Neuronal stem cell (in vitro differentiated cells): ENCODE measurements around the gene LIMS4.
"Not testable (repeated sequence)": the region's sequence is repeated elsewhere in the genome, so short reads cannot be mapped to it uniquely, and the experiment has no call there.

ENCODE experiments used
- DNase-seq: peaks from one replicate; pipeline ENCODE4 v3.0.0-alpha.2; 2013; ENCODE audit warnings: low spot score
- H2AFZ ChIP-seq: one replicate; pipeline ENCODE4 v1.6.1; 2013; ENCODE audit warnings: mild to moderate bottlenecking, low read length, inconsistent platforms
- H2AK5ac ChIP-seq: 2 replicates; pipeline ENCODE4 v1.6.1; 2013; ENCODE audit warnings: low read depth, mild to moderate bottlenecking, inconsistent platforms, low read length, moderate library complexity, mixed read lengths
- H2BK120ac ChIP-seq: 2 replicates; pipeline ENCODE4 v1.6.1; 2013; ENCODE audit warnings: low read depth, mild to moderate bottlenecking, inconsistent platforms, low read length, moderate library complexity, mixed read lengths
- H2BK12ac ChIP-seq: one replicate; pipeline ENCODE4 v1.6.1; 2013; ENCODE audit warnings: low read length, inconsistent platforms
- H2BK15ac ChIP-seq: 2 replicates; pipeline ENCODE4 v1.6.1; 2013; ENCODE audit warnings: mild to moderate bottlenecking, low read length, inconsistent platforms, mixed read lengths
- H2BK5ac ChIP-seq: one replicate; pipeline ENCODE4 v1.6.1; 2013; ENCODE audit warnings: inconsistent platforms, mild to moderate bottlenecking, low read length, moderate library complexity
- H3K14ac ChIP-seq: one replicate; pipeline ENCODE4 v1.6.1; 2013; ENCODE audit warnings: low read length, inconsistent platforms
- H3K18ac ChIP-seq: 2 replicates; pipeline ENCODE4 v1.6.1; 2013; ENCODE audit warnings: low read length, inconsistent platforms
- H3K23ac ChIP-seq: 2 replicates; pipeline ENCODE4 v1.6.1; 2013; ENCODE audit warnings: low read depth, mild to moderate bottlenecking, mixed read lengths, low read length, inconsistent platforms; ENCODE audit not compliant: poor library complexity
- H3K27ac ChIP-seq: replicated peaks from 3 replicates; pipeline ENCODE4 v1.5.1; 2013; ENCODE audit warnings: low read length, inconsistent platforms
- H3K27me3 ChIP-seq, 3 experiments: 2 replicates each; pipeline ENCODE4 v1.6.1; 2013; ENCODE audit warnings: low read length in 3 of 3, mild to moderate bottlenecking in 2 of 3, inconsistent platforms in 1 of 3, low read depth in 1 of 3, mixed read lengths in 1 of 3, moderate library complexity in 1 of 3; ENCODE audit not compliant: control insufficient read depth in 3 of 3, insufficient read depth in 3 of 3
- H3K36me3 ChIP-seq, 2 donors: replicated peaks in 1 of 2; 2 replicates each; pipeline ENCODE4 v1.6.1; 2013; ENCODE audit warnings: low read length in 2 of 2; ENCODE audit not compliant: control insufficient read depth in 2 of 2, insufficient read depth in 2 of 2
- H3K4ac ChIP-seq: 2 replicates; pipeline ENCODE4 v1.6.1; 2013; ENCODE audit warnings: inconsistent platforms, mild to moderate bottlenecking, low read length, moderate library complexity
- H3K4me1 ChIP-seq, 2 donors: 1 replicate in 1 of 2; 2 replicates in 1 of 2; pipeline ENCODE4 v1.6.1; 2013; ENCODE audit warnings: low read length in 2 of 2, low read depth in 1 of 2; ENCODE audit not compliant: control insufficient read depth in 2 of 2, insufficient read depth in 1 of 2
- H3K4me2 ChIP-seq: one replicate; pipeline ENCODE4 v1.6.1; 2013; ENCODE audit warnings: mild to moderate bottlenecking, low read length, inconsistent platforms; ENCODE audit not compliant: insufficient read depth, poor library complexity, severe bottlenecking
- H3K4me3 ChIP-seq, 2 donors: 2 replicates each; pipeline ENCODE4 v1.5.1; 2013; ENCODE audit warnings: low read length in 2 of 2, mild to moderate bottlenecking in 2 of 2, inconsistent platforms in 1 of 2, moderate library complexity in 1 of 2
- H3K79me1 ChIP-seq: one replicate; pipeline ENCODE4 v1.6.1; 2013; ENCODE audit warnings: low read depth, mild to moderate bottlenecking, inconsistent platforms, low read length, moderate library complexity
- H3K9ac ChIP-seq: one replicate; pipeline ENCODE4 v1.6.1; 2013; ENCODE audit warnings: mild to moderate bottlenecking, low read depth, low read length, inconsistent platforms; ENCODE audit not compliant: poor library complexity
- H3K9me3 ChIP-seq, 2 donors: replicated peaks in 1 of 2; 2 replicates each; pipeline versions ENCODE3 to v1.6.1; 2013; ENCODE audit warnings: low read length in 2 of 2, mild to moderate bottlenecking in 2 of 2, inconsistent platforms in 1 of 2, low read depth in 1 of 2, mixed read lengths in 1 of 2, moderate library complexity in 1 of 2; ENCODE audit not compliant: control insufficient read depth in 2 of 2, insufficient read depth in 1 of 2
- H4K8ac ChIP-seq: one replicate; pipeline ENCODE4 v1.6.1; 2013; ENCODE audit warnings: low read depth, mild to moderate bottlenecking, inconsistent platforms, low read length, moderate library complexity
- H4K91ac ChIP-seq: one replicate; pipeline ENCODE4 v1.6.1; 2013; ENCODE audit warnings: low read length, low read depth, mild to moderate bottlenecking, inconsistent platforms; ENCODE audit not compliant: poor library complexity
- WGBS, 2 donors: extraction: QIAGEN DNeasy Blood & Tissue Kit; methylation state at CpG; one replicate each; pipeline ENCODE4 v1.1.7; 2013; ENCODE audit warnings: missing lambda C conversion rate in 2 of 2, mixed read lengths in 1 of 2; ENCODE audit not compliant: insufficient read length in 2 of 2, insufficient replicate concordance in 1 of 2; ENCODE audit errors: extremely low coverage in 2 of 2; 5-methylcytosine and 5-hydroxymethylcytosine counted together

Gene LIMS4

DNA sequence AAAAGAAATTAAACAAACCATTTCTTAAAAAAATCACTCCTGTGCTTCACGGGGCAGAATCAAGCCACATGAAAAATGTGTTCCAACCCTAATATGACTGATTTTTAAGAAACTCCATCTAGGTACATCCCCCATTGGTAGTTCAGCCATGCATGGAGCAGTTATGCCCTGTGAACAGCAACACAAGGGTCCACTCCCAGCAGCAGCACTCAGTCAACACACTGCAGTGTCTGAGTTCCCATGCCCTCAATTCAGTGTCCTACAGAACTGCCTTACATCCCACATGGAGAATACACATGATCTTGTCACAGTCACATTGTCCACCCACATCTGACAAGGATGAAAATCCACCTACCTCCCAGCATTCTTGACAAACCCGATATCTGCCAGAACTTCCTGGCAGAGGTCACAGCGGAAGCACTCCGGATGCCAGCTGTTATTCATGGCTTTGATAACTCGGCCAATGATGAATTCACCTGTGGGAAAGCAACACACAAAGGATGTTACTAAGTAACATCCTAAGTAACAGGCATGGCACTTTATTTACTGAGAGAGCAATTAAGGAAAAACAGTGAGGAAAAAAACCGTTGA, 17.4 kb downstream of the LIMS4 start:
- H3K18ac ChIP-seq, H3K27me3 ChIP-seq, H3K4me1 ChIP-seq, H2AK5ac ChIP-seq, H3K4ac ChIP-seq, H2BK5ac ChIP-seq, H3K4me3 ChIP-seq, H2BK12ac ChIP-seq, H3K9ac ChIP-seq, H3K14ac ChIP-seq, H2BK120ac ChIP-seq, H3K79me1 ChIP-seq, H3K27ac ChIP-seq, DNase-seq, H4K91ac ChIP-seq, H3K23ac ChIP-seq, H3K36me3 ChIP-seq, H3K4me2 ChIP-seq, H2AFZ ChIP-seq, H4K8ac ChIP-seq, H3K9me3 ChIP-seq, H2BK15ac ChIP-seq: not testable (repeated sequence)
- WGBS, 2 donors: no CpG with 5 or more reads among the region's 6 CpGs

DNA sequence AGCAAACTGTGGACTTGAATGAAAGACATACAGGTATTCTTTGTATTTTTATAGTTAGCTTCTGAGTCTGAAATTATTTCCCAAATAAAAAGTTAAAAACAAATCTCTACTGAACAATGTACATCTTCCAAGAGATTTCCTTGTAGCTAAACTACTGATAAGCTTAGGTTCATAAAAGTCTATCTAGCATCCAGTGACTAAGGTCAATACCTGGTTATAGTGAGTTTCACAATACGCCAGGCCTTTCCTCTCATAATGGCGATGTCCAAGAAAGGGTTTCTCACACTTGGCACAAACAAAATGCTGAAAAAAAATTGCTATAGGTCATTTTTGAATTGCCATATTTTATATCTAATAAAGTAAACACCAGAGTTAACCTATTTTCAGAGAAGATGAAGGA, 21.7 kb downstream of the LIMS4 start:
- not testable (repeated sequence) for H3K27ac ChIP-seq

DNA sequence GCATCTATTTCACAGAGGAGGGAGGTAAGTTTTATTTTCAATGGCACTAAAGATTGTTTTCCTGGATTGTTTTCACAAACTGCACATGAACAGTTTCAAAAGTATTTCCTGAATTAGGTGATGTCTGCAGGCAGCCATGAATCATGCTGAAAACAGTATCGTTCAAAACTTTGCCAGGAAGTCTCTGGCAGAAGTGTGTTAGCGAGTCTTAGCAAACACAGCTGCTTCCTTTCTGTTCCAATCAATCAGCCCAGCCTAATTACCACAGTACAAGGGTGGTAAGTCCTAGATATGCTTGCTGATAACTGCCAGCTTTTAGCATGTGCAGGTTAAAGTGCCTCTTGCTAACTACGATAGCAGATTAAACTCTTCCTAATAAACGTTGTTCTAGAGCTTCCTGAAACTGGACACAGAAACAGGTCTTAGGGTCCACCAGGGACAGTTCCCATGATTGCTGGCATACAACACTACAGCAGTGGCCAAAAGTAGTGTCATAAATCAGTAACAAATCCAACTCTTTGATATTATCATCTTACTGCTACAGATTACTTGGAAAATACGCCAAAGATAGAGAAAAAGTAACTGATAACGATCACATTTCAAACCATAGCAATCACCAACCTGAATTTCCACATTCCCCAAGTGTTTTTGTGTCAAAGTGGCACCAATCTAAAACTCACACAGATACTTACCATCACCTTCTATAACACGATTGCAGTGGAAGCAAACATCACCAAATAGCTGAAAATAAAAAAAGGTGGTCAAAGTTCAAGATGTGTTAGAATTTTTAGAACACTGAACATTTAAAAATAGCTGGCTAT, 23.3 kb downstream of the LIMS4 start:
- H3K4me3 ChIP-seq, H2BK5ac ChIP-seq, H3K27me3 ChIP-seq, H3K79me1 ChIP-seq, H3K4ac ChIP-seq, H2AFZ ChIP-seq, H3K9ac ChIP-seq, H3K36me3 ChIP-seq, H3K4me2 ChIP-seq, H2AK5ac ChIP-seq, H4K91ac ChIP-seq, H3K27ac ChIP-seq, H3K18ac ChIP-seq, H4K8ac ChIP-seq, H3K14ac ChIP-seq, H3K23ac ChIP-seq, H2BK12ac ChIP-seq, DNase-seq, H3K9me3 ChIP-seq, H3K4me1 ChIP-seq, H2BK15ac ChIP-seq, H2BK120ac ChIP-seq: not testable (repeated sequence)
- no CpG with 5 or more reads among the region's 7 CpGs for WGBS, 2 donors

More for the DNA sequence above, 21.7 kb downstream of the LIMS4 start:
- not testable (repeated sequence) for H2BK12ac ChIP-seq, H3K9me3 ChIP-seq, H2BK5ac ChIP-seq, H3K4ac ChIP-seq, H4K8ac ChIP-seq, H3K4me2 ChIP-seq, H3K4me1 ChIP-seq, H2AK5ac ChIP-seq, H2BK15ac ChIP-seq, H3K18ac ChIP-seq, H3K27me3 ChIP-seq, H3K79me1 ChIP-seq, H3K9ac ChIP-seq, H3K4me3 ChIP-seq, H3K23ac ChIP-seq, H3K14ac ChIP-seq, H2BK120ac ChIP-seq, H4K91ac ChIP-seq, H3K36me3 ChIP-seq, DNase-seq, H2AFZ ChIP-seq
- WGBS, 2 donors: no CpG with 5 or more reads among the region's 2 CpGs

DNA sequence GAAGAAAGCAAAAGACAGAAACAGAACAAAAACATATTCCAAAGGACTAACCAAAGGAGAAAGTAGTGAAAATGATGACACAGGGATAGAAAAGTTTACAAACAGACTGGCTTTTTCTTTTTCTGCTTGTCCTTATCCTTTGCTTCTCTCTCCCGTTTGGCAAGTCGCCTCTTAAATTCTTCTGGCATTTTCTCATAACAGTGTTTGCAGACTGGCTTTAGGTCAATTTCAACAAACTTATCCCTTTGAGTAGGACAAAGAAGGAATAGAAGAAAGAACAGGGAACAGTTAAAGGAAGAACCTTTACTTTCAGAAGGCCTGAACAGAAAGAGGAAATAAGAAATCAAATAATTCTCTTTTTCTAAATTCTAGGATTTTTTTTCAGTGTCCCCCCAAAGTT, 26.0 kb downstream of the LIMS4 start:
- H2AK5ac ChIP-seq, H3K14ac ChIP-seq, H3K36me3 ChIP-seq, H2BK15ac ChIP-seq, H2BK120ac ChIP-seq, H2BK12ac ChIP-seq, H3K27ac ChIP-seq, H3K4me3 ChIP-seq, H3K27me3 ChIP-seq, H3K79me1 ChIP-seq, H3K18ac ChIP-seq, DNase-seq, H4K8ac ChIP-seq, H4K91ac ChIP-seq, H3K4me2 ChIP-seq, H3K9ac ChIP-seq, H3K9me3 ChIP-seq, H2AFZ ChIP-seq, H3K4ac ChIP-seq, H2BK5ac ChIP-seq, H3K4me1 ChIP-seq, H3K23ac ChIP-seq: not testable (repeated sequence)
- WGBS, 2 donors: no CpG with 5 or more reads among the region's 2 CpGs
